CMK (cell line): ENCODE data around the gene SPIB.
"Not testable (repeated sequence)": the region's sequence is repeated elsewhere in the genome, so short reads cannot be mapped to it uniquely, and the experiment has no call there.

Experiments used
- DNase-seq: peaks from one replicate; pipeline ENCODE4 v3.0.0-alpha.2; 2010; ENCODE audit warnings: low read depth

The SPIB gene

GRCh38 chr19:50439130-50439529 is 20.4 kb downstream of the SPIB start:
- DNase-seq: not testable (repeated sequence)

GRCh38 chr19:50444059-50444458 is 25.3 kb downstream of the SPIB start:
- no peak for DNase-seq

GRCh38 chr19:50447053-50447452 is 28.3 kb downstream of the SPIB start:
- DNase-seq: no peak

- DNase-seq: no peak
Observed at GRCh38 chr19:50447750-50448149, 29.0 kb downstream of the SPIB start.

GRCh38 chr19:50449236-50449899 is 30.6 kb downstream of the SPIB start:
- DNase-seq: no peak

GRCh38 chr19:50450369-50451222 is 31.9 kb downstream of the SPIB start:
- DNase-seq: no peak

- DNase-seq: no peak
Observed at GRCh38 chr19:50451223-50451534, 32.4 kb downstream of the SPIB start.

GRCh38 chr19:50453243-50453642 is 34.5 kb downstream of the SPIB start:
- DNase-seq: no peak

- DNase-seq: no peak
Observed at GRCh38 chr19:50455992-50456391, 37.3 kb downstream of the SPIB start.

GRCh38 chr19:50457300-50457699 is 38.6 kb downstream of the SPIB start:
- no peak for DNase-seq

GRCh38 chr19:50458396-50459066 is 39.8 kb downstream of the SPIB start:
- DNase-seq: no peak

GRCh38 chr19:50459067-50459456 is 40.3 kb downstream of the SPIB start:
- DNase-seq: no peak

- DNase-seq: no peak
Observed at GRCh38 chr19:50459638-50460037, 40.9 kb downstream of the SPIB start.

- no peak for DNase-seq
Observed at GRCh38 chr19:50460161-50460765, 41.5 kb downstream of the SPIB start.

- peak; percentile 41 for DNase-seq
Observed at GRCh38 chr19:50461066-50461875, 42.5 kb downstream of the SPIB start.

GRCh38 chr19:50462970-50463369 is 44.2 kb downstream of the SPIB start:
- DNase-seq: no peak

GRCh38 chr19:50464348-50464747 is 45.6 kb downstream of the SPIB start:
- no peak for DNase-seq

GRCh38 chr19:50465000-50465399 is 46.3 kb downstream of the SPIB start:
- no peak for DNase-seq

- DNase-seq: no peak
Observed at GRCh38 chr19:50465986-50466705, 47.4 kb downstream of the SPIB start.

- no peak for DNase-seq
Observed at GRCh38 chr19:50466706-50467039, 47.9 kb downstream of the SPIB start.

GRCh38 chr19:50467566-50467965 is 48.8 kb downstream of the SPIB start:
- no peak for DNase-seq
